CD4-positive, alpha-beta T cell treated with Interleukin-17A for 4 hours (primary cell): Measurements from ENCODE around the gene PRPSAP2.
"Not testable (repeated sequence)": the region's sequence is repeated elsewhere in the genome, so short reads cannot be mapped to it uniquely, and the experiment has no call there.

Experiments
- DNase-seq: peaks from one replicate; pipeline ENCODE4 v3.0.0-alpha.2; 2020; ENCODE audit warnings: mixed read lengths

The PRPSAP2 gene

GRCh38 chr17:18857864-18858566 is at the start of gene PRPSAP2:
TSS of gene PRPSAP2 (plus strand) at chr17:18858131. CDS start at chr17:18865834, 7,703 bp downstream.
- DNase-seq = peak; percentile 98

GRCh38 chr17:18815924-18816323 is 42.0 kb upstream of the PRPSAP2 start:
- DNase-seq = not testable (repeated sequence)

GRCh38 chr17:18816489-18817371 is 41.2 kb upstream of the PRPSAP2 start:
- DNase-seq = peak; percentile 48

- not testable (repeated sequence) for DNase-seq
Measured at GRCh38 chr17:18821430-18821829, 36.5 kb upstream of the PRPSAP2 start.

- DNase-seq = not testable (repeated sequence)
Measured at GRCh38 chr17:18827613-18828012, 30.3 kb upstream of the PRPSAP2 start.

GRCh38 chr17:18848501-18848900 is 9.4 kb upstream of the PRPSAP2 start:
- no peak for DNase-seq

- no peak for DNase-seq
Measured at GRCh38 chr17:18850679-18851078, 7.3 kb upstream of the PRPSAP2 start.

GRCh38 chr17:18851201-18851600 is 6.7 kb upstream of the PRPSAP2 start:
- DNase-seq = no peak

- no peak for DNase-seq
Measured at GRCh38 chr17:18854956-18855355, 3.0 kb upstream of the PRPSAP2 start.

GRCh38 chr17:18855831-18856569 is 1.9 kb upstream of the PRPSAP2 start:
- DNase-seq = peak; percentile 88

GRCh38 chr17:18856570-18856915 is 1.4 kb upstream of the PRPSAP2 start:
- DNase-seq = no peak

GRCh38 chr17:18858567-18859245 is 775 bp downstream of the PRPSAP2 start:
- no peak for DNase-seq

- DNase-seq = no peak
Measured at GRCh38 chr17:18859256-18859655, 1.3 kb downstream of the PRPSAP2 start.

GRCh38 chr17:18860161-18860972 is 2.4 kb downstream of the PRPSAP2 start:
- DNase-seq = no peak

- DNase-seq = no peak
Measured at GRCh38 chr17:18862011-18862410, 4.1 kb downstream of the PRPSAP2 start.

GRCh38 chr17:18864996-18865395 is 7.1 kb downstream of the PRPSAP2 start:
- not testable (repeated sequence) for DNase-seq

GRCh38 chr17:18866866-18867813 is 9.2 kb downstream of the PRPSAP2 start:
- no peak for DNase-seq

GRCh38 chr17:18877104-18877645 is 19.2 kb downstream of the PRPSAP2 start:
- no peak for DNase-seq

- no peak for DNase-seq
Measured at GRCh38 chr17:18888766-18889290, 30.9 kb downstream of the PRPSAP2 start.

- no peak for DNase-seq
Measured at GRCh38 chr17:18889658-18890057, 31.7 kb downstream of the PRPSAP2 start.
